ENCODE measurements around the gene NXNL1.
"Not testable (repeated sequence)": the region's sequence is repeated elsewhere in the genome, so short reads cannot be mapped to it uniquely, and the experiment has no call there.

Gene NXNL1

GRCh38 chr19:17500447-17501198 lies 39.9 kb upstream of the NXNL1 start:
- no peak for TF ChIP-seq CTCF (IDR thresholded peaks at IDR 0.05; ENCODE audit: control insufficient read depth, extremely low read depth, insufficient read depth)
- DNase-seq (ENCODE audit: low read depth): no peak
- H3K4me3 ChIP-seq (ENCODE audit: low read depth, low read length): no peak overlapping the region

- DNase-seq (ENCODE audit: low read depth): no peak
- H3K4me3 ChIP-seq (ENCODE audit: low read depth, low read length): no peak overlapping the region
These were observed 39.1 kb upstream of the NXNL1 start for GRCh38 chr19:17499648-17500446.

GRCh38 chr19:17499025-17499424 lies 38.3 kb upstream of the NXNL1 start:
- not testable (repeated sequence) for DNase-seq (ENCODE audit: low read depth); H3K4me3 ChIP-seq (ENCODE audit: low read depth, low read length)

More at GRCh38 chr19:17499648-17500446, 39.1 kb upstream of the NXNL1 start:
- no peak for TF ChIP-seq CTCF (IDR thresholded peaks at IDR 0.05; ENCODE audit: control insufficient read depth, extremely low read depth, insufficient read depth)

DNA sequence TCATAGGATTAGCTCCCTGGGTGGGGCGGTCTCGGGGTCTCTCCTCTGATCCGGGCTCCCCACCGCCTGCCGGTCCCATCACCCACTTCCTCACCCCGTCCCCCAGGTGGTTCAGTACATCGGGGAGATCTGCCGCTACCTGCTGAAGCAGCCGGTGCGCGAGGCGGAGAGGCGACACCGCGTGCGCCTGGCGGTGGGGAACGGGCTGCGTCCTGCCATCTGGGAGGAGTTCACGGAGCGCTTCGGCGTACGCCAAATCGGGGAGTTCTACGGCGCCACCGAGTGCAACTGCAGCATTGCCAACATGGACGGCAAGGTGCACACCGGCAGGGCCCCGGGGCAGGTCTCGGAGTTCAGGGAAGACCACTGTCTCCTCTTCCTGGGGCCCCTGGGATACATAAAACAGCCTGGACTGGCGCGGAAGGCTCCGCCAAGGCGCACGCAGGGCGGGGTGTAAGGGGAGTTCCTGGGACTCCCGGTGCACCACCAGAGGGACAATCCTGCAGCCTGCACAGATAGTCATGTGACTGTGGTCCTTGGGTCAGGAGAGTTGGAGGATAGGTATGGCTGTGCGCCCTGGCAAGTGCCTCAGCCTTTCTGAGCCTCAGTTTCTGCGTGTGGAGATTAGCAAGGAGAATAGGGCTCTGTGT lies 36.5 kb upstream of the NXNL1 start:
- no peak for TF ChIP-seq CTCF (IDR thresholded peaks at IDR 0.05; ENCODE audit: control insufficient read depth, extremely low read depth, insufficient read depth)
- no peak for DNase-seq (ENCODE audit: low read depth)
- no peak overlapping the region for H3K4me3 ChIP-seq (ENCODE audit: low read depth, low read length)

DNA sequence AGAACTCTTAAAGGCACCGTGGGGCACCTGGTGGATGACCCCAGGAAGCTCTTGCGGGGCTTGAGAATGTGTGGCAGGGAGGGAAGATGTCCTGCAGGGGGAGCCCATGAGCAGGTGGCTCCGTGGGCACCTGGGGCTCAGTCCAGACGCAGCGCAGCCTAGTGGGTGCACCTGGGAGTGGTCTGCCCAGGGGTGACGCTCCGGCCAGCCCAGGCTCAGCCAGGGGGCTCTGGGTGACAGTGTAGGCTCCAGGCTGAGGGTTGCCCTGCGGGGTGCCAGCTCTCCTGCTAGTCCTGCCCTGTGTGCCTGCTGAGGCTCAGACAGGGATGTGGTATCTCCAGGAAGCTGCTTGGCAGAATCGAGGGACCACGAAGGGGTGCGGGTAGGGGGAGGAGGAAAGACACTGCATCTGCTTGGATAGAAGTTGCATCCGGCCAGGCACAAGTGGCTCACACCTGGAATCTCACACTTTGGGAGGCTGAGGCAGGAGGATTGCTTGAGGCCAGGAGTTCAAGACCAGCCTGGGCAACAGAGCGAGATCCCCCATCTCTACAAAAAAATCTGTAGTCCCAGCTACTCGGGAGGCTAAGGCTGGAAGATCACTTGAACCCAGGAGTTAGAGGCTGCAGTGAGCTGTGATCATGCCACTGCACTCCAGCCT lies 35.7 kb upstream of the NXNL1 start:
- H3K4me3 ChIP-seq (ENCODE audit: low read depth, low read length): no peak overlapping the region
- peak; percentile 84 for TF ChIP-seq CTCF (IDR thresholded peaks at IDR 0.05; ENCODE audit: control insufficient read depth, extremely low read depth, insufficient read depth)
- DNase-seq (ENCODE audit: low read depth): no peak

- DNase-seq (ENCODE audit: low read depth): no peak
- no peak overlapping the region for H3K4me3 ChIP-seq (ENCODE audit: low read depth, low read length)
- no peak for TF ChIP-seq CTCF (IDR thresholded peaks at IDR 0.05; ENCODE audit: control insufficient read depth, extremely low read depth, insufficient read depth)
These were observed 35.0 kb upstream of the NXNL1 start for GRCh38 chr19:17495639-17496296.
